HUDEP-2 (cell line): ENCODE data around the gene AHI1.
"Not testable (repeated sequence)": the region's sequence is repeated elsewhere in the genome, so short reads cannot be mapped to it uniquely, and the experiment has no call there.

Experiments
- DNase-seq, 76 experiments: peaks; one replicate each; lab custom pipeline; 2025; ENCODE audit not compliant: unreplicated experiment in 76 of 76; lab: John Stamatoyannopoulos, UW

The AHI1 gene

GRCh38 chr6:135270676-135271536 is 226.6 kb downstream of the AHI1 start:
- DNase-seq, result no peak

- DNase-seq, result no peak
These were observed 228.1 kb downstream of the AHI1 start for GRCh38 chr6:135269481-135269891.

GRCh38 chr6:135268740-135269139 is 228.8 kb downstream of the AHI1 start:
- DNase-seq, result no peak

GRCh38 chr6:135268263-135268662 is 229.3 kb downstream of the AHI1 start:
- DNase-seq, result no peak

GRCh38 chr6:135267085-135267484 is 230.5 kb downstream of the AHI1 start:
- DNase-seq, result no peak

- DNase-seq, result no peak
These were observed 230.9 kb downstream of the AHI1 start for GRCh38 chr6:135266675-135267074.

- DNase-seq, result no peak
These were observed 232.3 kb downstream of the AHI1 start for GRCh38 chr6:135265278-135265677.

GRCh38 chr6:135261872-135262725 is 235.4 kb downstream of the AHI1 start:
- peak in 20 of 76 experiments; percentile 6 to 56 (median 26) for DNase-seq

- DNase-seq, result no peak
These were observed 236.9 kb downstream of the AHI1 start for GRCh38 chr6:135260612-135261011.

GRCh38 chr6:135258970-135259369 is 238.6 kb downstream of the AHI1 start:
- DNase-seq, result no peak

GRCh38 chr6:135257631-135258405 is 239.7 kb downstream of the AHI1 start:
- DNase-seq, result peak in 14 of 76 experiments; percentile 18 to 51 (median 29)

GRCh38 chr6:135256866-135257265 is 240.7 kb downstream of the AHI1 start:
- DNase-seq, result no peak

GRCh38 chr6:135254471-135254870 is 243.1 kb downstream of the AHI1 start:
- peak in 33 of 76 experiments; percentile 9 to 65 (median 29) for DNase-seq

GRCh38 chr6:135251498-135252441 is 245.8 kb downstream of the AHI1 start:
- no peak for DNase-seq

- DNase-seq, result no peak
These were observed 246.6 kb downstream of the AHI1 start for GRCh38 chr6:135250751-135251497.

GRCh38 chr6:135250234-135250633 is 247.3 kb downstream of the AHI1 start:
- DNase-seq, result no peak

GRCh38 chr6:135246412-135247012 is 251.0 kb downstream of the AHI1 start:
- not testable (repeated sequence) for DNase-seq

- DNase-seq, result no peak
These were observed 252.7 kb downstream of the AHI1 start for GRCh38 chr6:135244805-135245204.
